ENCODE data around the gene PLEKHM2.
"Not testable (repeated sequence)": the region's sequence is repeated elsewhere in the genome, so short reads cannot be mapped to it uniquely, and the experiment has no call there.

PLEKHM2 gene

DNA sequence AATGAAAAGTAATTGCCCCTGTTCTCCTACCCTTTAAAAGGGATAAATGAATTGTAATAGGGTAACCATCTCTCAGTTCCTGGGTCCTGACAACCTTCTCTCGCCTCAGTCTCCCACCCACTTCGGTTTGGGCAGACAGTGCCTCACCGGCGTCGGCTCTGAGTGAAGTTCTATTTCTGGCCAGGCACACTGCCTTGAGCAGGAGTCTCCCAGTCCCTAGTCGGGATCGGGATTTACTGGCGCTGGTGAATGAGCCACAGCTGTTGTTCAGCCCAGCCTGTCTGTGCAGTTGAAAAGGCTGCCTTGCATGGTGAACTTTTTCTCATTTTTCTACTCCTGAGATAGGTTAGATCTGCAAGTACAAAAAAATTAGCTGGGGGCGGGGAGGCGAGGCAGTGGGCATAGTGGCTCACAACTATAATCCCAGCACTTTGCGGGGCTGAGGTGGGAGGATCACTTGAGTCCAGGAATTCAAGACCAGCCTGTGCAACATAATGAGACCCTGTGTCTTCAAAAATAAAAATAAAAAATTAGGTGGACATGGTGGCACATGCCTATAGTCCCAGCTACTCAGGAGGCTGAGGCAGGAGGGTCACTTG is 7.4 kb downstream of the PLEKHM2 start:
- peaks cover 5% of the 10 kb centered on the region for H3K36me3 ChIP-seq (ENCODE audit: control insufficient read depth, insufficient read depth, low read length, severe bottlenecking)
- peaks cover 26% of the 10 kb centered on the region for H3K4me1 ChIP-seq (ENCODE audit: control insufficient read depth, insufficient read depth, low read length)
- no peak for DNase-seq (ENCODE audit: low read depth)
- H3K9me3 ChIP-seq (ENCODE audit: control insufficient read depth, low read length), result no peaks in the 10 kb centered on the region
- H3K4me3 ChIP-seq (ENCODE audit: low read length), result peak overlapping the region; percentile 32
- H3K27me3 ChIP-seq (replicated peaks; ENCODE audit: control insufficient read depth, insufficient read depth, low read length), result no peaks in the 10 kb centered on the region
- peak overlapping the region; percentile 37 for H3K9ac ChIP-seq (ENCODE audit: low read length)

DNA sequence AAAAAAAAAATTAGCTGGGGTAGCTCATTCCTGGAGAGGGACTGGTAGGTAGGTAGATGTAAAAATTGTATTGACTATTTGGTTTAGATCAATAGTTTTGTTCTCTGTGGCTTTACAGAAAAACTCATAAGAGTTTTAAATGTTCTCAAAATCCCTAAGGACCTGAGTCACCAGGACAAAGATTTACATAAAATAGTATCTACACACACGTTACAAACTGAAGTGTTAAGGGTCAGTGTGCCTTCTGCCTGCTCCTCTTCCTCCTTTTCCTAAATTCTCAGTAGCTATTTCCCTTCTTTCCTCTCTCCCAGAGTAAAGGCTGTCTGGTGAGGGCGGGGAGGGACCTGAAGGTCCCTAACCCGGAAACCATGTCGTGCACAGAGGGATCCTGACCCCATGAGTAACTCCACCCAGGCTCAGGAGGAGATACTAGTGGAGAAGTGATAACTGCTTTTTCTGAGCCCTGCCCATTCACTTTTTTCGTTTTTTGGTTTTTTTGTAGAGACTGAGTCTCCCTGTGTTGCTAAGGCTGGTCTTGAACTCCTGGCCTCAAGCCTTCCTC is 8.1 kb downstream of the PLEKHM2 start:
- peaks cover 26% of the 10 kb centered on the region for H3K4me1 ChIP-seq (ENCODE audit: control insufficient read depth, insufficient read depth, low read length)
- peak overlapping the region; percentile 37 for H3K9ac ChIP-seq (ENCODE audit: low read length)
- H3K9me3 ChIP-seq (ENCODE audit: control insufficient read depth, low read length), result no peaks in the 10 kb centered on the region
- H3K27me3 ChIP-seq (replicated peaks; ENCODE audit: control insufficient read depth, insufficient read depth, low read length), result no peaks in the 10 kb centered on the region
- H3K4me3 ChIP-seq (ENCODE audit: low read length), result peak overlapping the region; percentile 32
- H3K36me3 ChIP-seq (ENCODE audit: control insufficient read depth, insufficient read depth, low read length, severe bottlenecking), result peaks cover 12% of the 10 kb centered on the region
- DNase-seq (ENCODE audit: low read depth), result no peak

DNA sequence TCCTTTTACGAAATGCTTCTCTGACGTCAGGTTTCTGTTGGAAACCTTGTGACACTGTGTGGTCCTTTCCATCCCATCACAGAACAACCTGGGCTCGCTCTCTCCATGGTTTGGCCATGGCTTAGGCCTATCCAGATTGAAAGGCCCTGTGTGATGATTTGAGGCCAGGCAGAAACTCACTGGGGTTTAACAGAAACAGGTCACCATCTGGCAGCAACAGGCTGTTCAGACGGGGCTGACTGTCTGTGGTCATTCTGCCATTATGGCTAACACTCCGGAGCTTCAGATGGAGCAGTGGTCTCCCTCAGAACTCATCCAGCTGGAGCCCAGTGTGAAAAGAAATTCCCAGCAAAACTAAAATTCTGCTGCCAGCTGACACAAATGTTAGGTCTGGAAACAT is 9.3 kb downstream of the PLEKHM2 start:
- Histone ChIP-seq H3K36me3 (ENCODE audit: control insufficient read depth, insufficient read depth, low read length, severe bottlenecking) (peaks cover 15% of the 10 kb centered on the region), H3K4me1 (ENCODE audit: control insufficient read depth, insufficient read depth, low read length) (peaks cover 26% of the 10 kb centered on the region), H3K9ac (ENCODE audit: low read length) (no peak overlapping the region), H3K9me3 (ENCODE audit: control insufficient read depth, low read length) (no peaks in the 10 kb centered on the region), H3K4me3 (ENCODE audit: low read length) (no peak overlapping the region), H3K27me3 (replicated peaks; ENCODE audit: control insufficient read depth, insufficient read depth, low read length) (no peaks in the 10 kb centered on the region)
- DNase-seq (ENCODE audit: low read depth), result no peak

DNA sequence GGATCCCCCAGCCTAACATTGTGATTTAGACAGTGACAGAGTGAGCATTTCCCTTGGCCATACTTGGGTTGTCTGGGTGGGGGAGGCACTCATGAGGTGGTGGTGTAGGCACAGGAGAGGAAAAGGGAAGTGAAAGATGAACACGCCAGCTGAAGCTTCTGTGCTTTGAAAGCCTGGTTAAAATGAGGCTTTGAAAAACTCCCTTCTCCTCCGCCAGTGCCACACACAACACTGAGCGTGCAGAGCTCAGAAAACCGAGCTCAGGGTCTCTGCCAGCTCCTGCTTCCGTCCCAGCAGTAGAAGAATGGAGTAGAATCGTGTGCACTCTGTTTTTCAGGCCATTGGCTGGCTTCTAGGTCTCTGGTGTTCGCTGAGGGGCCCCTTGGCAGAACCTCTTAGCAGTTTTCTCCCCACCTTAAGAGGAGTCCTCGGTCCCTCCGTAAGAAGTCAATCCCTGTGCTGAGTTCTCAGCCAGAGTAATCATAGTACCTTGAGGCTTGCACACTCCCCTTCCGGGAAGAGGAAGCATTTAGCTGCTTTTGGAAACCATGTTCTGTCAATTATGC is 12.9 kb downstream of the PLEKHM2 start:
- H3K4me3 ChIP-seq (ENCODE audit: low read length), result no peak overlapping the region
- H3K9me3 ChIP-seq (ENCODE audit: control insufficient read depth, low read length), result no peaks in the 10 kb centered on the region
- no peak overlapping the region for H3K9ac ChIP-seq (ENCODE audit: low read length)
- peaks cover 19% of the 10 kb centered on the region for H3K4me1 ChIP-seq (ENCODE audit: control insufficient read depth, insufficient read depth, low read length)
- peaks cover 10% of the 10 kb centered on the region for H3K36me3 ChIP-seq (ENCODE audit: control insufficient read depth, insufficient read depth, low read length, severe bottlenecking)
- no peak for DNase-seq (ENCODE audit: low read depth)
- no peaks in the 10 kb centered on the region for H3K27me3 ChIP-seq (replicated peaks; ENCODE audit: control insufficient read depth, insufficient read depth, low read length)

DNA sequence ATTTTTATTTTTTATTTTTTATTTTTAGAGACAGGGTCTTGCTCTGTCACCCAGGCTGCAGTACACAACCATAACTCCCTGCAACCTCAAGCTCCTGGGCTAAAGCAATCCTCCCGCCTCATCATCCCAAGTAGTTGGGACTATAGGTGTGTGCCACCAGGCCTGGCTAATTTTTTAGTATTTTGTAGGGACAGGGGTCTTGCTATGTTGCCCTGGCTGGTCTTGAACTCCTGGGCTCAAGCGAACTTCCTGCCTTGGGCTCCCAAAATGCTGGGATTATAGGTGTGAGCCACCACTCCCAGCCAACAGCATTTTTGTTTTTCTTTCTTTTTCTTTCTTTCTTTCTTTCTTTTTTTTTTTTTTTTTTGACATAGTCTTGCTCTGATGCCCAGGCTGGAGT is 14.1 kb downstream of the PLEKHM2 start:
- no peaks in the 10 kb centered on the region for H3K9me3 ChIP-seq (ENCODE audit: control insufficient read depth, low read length)
- no peak for DNase-seq (ENCODE audit: low read depth)
- H3K4me3 ChIP-seq (ENCODE audit: low read length), result no peak overlapping the region
- peaks cover 22% of the 10 kb centered on the region for H3K4me1 ChIP-seq (ENCODE audit: control insufficient read depth, insufficient read depth, low read length)
- no peaks in the 10 kb centered on the region for H3K27me3 ChIP-seq (replicated peaks; ENCODE audit: control insufficient read depth, insufficient read depth, low read length)
- H3K36me3 ChIP-seq (ENCODE audit: control insufficient read depth, insufficient read depth, low read length, severe bottlenecking), result peaks cover 10% of the 10 kb centered on the region
- no peak overlapping the region for H3K9ac ChIP-seq (ENCODE audit: low read length)

GRCh38 chr1:15699321-15699720 is 15.2 kb downstream of the PLEKHM2 start:
- Histone ChIP-seq H3K4me1 (ENCODE audit: control insufficient read depth, insufficient read depth, low read length) (peaks cover 29% of the 10 kb centered on the region), H3K36me3 (ENCODE audit: control insufficient read depth, insufficient read depth, low read length, severe bottlenecking) (peaks cover 10% of the 10 kb centered on the region)
- not testable (repeated sequence) for H3K9me3 ChIP-seq (ENCODE audit: control insufficient read depth, low read length); DNase-seq (ENCODE audit: low read depth); H3K4me3 ChIP-seq (ENCODE audit: low read length); H3K27me3 ChIP-seq (replicated peaks; ENCODE audit: control insufficient read depth, insufficient read depth, low read length); H3K9ac ChIP-seq (ENCODE audit: low read length)

GRCh38 chr1:15700508-15700907 is 16.4 kb downstream of the PLEKHM2 start:
- Histone ChIP-seq H3K4me1 (ENCODE audit: control insufficient read depth, insufficient read depth, low read length) (peaks cover 41% of the 10 kb centered on the region), H3K4me3 (ENCODE audit: low read length) (no peak overlapping the region), H3K27me3 (replicated peaks; ENCODE audit: control insufficient read depth, insufficient read depth, low read length) (no peaks in the 10 kb centered on the region), H3K9ac (ENCODE audit: low read length) (no peak overlapping the region), H3K36me3 (ENCODE audit: control insufficient read depth, insufficient read depth, low read length, severe bottlenecking) (peaks cover 13% of the 10 kb centered on the region), H3K9me3 (ENCODE audit: control insufficient read depth, low read length) (no peaks in the 10 kb centered on the region)
- DNase-seq (ENCODE audit: low read depth), result no peak

- DNase-seq (ENCODE audit: low read depth), result no peak
- H3K36me3 ChIP-seq (ENCODE audit: control insufficient read depth, insufficient read depth, low read length, severe bottlenecking), result peaks cover 17% of the 10 kb centered on the region
- no peak overlapping the region for H3K4me3 ChIP-seq (ENCODE audit: low read length)
- H3K9me3 ChIP-seq (ENCODE audit: control insufficient read depth, low read length), result no peaks in the 10 kb centered on the region
- H3K27me3 ChIP-seq (replicated peaks; ENCODE audit: control insufficient read depth, insufficient read depth, low read length), result no peaks in the 10 kb centered on the region
- H3K9ac ChIP-seq (ENCODE audit: low read length), result no peak overlapping the region
- peaks cover 49% of the 10 kb centered on the region for H3K4me1 ChIP-seq (ENCODE audit: control insufficient read depth, insufficient read depth, low read length)
Observed at GRCh38 chr1:15701784-15702183, 17.7 kb downstream of the PLEKHM2 start.

DNA sequence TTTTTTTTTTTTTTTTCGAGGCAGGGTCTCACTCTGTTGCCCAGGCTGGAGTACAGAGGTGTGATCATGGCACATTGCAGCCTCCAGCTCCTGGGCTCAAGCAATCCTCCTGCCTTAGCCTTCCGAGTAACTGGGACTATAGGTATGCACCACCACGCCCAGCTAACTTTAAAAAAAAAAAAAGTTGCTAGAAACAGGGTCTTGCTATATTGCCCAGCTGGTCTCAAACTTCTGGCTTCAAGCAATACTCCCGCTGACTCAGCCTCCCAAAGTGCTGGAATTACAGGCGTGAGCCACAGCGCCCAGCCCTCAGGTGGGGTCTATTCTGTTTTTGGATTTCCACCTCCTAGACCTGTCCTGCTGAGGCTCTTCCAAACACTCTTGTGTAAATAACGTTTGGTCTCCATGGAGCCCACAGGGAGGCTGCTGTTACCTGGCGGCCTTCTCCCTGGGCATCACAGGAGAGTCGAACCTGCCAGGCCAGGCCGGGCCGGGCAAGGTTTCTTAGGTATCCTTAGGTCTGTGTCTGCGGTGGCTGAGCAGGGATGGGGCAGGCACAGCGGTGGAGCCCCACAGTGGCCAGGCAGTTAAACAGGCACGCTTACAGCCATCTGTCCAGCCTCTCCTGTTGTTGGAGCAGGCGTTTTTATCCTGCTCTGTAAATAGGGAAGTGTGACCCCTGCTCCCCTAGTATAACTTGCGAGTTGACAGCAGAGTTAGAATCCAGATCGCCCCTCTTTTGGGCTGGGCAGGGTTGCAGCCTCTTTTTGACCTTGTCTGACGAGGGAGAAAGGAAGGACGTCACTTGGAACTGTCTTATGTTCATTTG is 18.8 kb downstream of the PLEKHM2 start:
- H3K9me3 ChIP-seq (ENCODE audit: control insufficient read depth, low read length), result no peaks in the 10 kb centered on the region
- H3K9ac ChIP-seq (ENCODE audit: low read length), result peak overlapping the region; percentile 91
- no peaks in the 10 kb centered on the region for H3K27me3 ChIP-seq (replicated peaks; ENCODE audit: control insufficient read depth, insufficient read depth, low read length)
- H3K4me3 ChIP-seq (ENCODE audit: low read length), result peak overlapping the region; percentile 44
- H3K36me3 ChIP-seq (ENCODE audit: control insufficient read depth, insufficient read depth, low read length, severe bottlenecking), result peaks cover 9% of the 10 kb centered on the region
- DNase-seq (ENCODE audit: low read depth), result no peak
- H3K4me1 ChIP-seq (ENCODE audit: control insufficient read depth, insufficient read depth, low read length), result peaks cover 59% of the 10 kb centered on the region

GRCh38 chr1:15703562-15703961 is 19.4 kb downstream of the PLEKHM2 start:
- no peaks in the 10 kb centered on the region for H3K27me3 ChIP-seq (replicated peaks; ENCODE audit: control insufficient read depth, insufficient read depth, low read length)
- peak overlapping the region; percentile 91 for H3K9ac ChIP-seq (ENCODE audit: low read length)
- H3K4me3 ChIP-seq (ENCODE audit: low read length), result peak overlapping the region; percentile 53
- peak; percentile 94 for DNase-seq (ENCODE audit: low read depth)
- no peaks in the 10 kb centered on the region for H3K9me3 ChIP-seq (ENCODE audit: control insufficient read depth, low read length)
- peaks cover 9% of the 10 kb centered on the region for H3K36me3 ChIP-seq (ENCODE audit: control insufficient read depth, insufficient read depth, low read length, severe bottlenecking)
- H3K4me1 ChIP-seq (ENCODE audit: control insufficient read depth, insufficient read depth, low read length), result peaks cover 59% of the 10 kb centered on the region

DNA sequence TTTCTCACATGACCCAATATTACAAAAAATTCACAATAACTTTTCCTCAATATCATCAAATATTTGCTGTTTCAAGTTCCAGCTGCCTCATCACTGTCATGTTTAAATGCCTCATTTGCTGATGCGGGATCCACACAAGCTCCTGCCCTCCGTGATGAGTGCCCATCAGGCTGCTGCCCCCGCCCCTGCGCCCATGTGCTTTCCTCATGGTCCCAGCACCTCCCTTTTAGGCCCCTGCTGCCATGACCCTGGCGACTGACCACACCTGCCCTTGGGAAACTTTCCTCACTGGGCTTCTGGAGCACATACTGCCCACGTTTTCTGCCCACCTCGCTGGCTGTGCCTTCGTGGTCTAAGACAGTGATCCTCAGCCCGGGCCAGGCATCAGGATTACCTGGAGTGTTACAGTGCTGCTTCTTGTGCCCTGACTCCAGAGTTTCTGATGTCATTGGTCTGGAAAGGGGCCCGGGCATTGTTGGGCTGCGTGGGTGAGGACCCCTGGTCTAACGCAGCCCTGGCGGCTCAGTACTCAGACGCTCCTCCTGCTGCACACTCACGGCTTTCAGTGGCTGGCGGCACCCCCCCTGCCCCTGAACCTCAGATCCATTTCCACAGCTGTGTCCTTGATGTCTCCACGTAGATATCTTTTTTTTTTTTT is 20.5 kb downstream of the PLEKHM2 start:
- peak; percentile 12 for DNase-seq (ENCODE audit: low read depth)
- H3K36me3 ChIP-seq (ENCODE audit: control insufficient read depth, insufficient read depth, low read length, severe bottlenecking), result peaks cover 9% of the 10 kb centered on the region

More for the DNA sequence above, 20.5 kb downstream of the PLEKHM2 start:
- peak overlapping the region; percentile 91 for H3K9ac ChIP-seq (ENCODE audit: low read length)
- H3K27me3 ChIP-seq (replicated peaks; ENCODE audit: control insufficient read depth, insufficient read depth, low read length), result no peaks in the 10 kb centered on the region
- no peaks in the 10 kb centered on the region for H3K9me3 ChIP-seq (ENCODE audit: control insufficient read depth, low read length)
- peak overlapping the region; percentile 53 for H3K4me3 ChIP-seq (ENCODE audit: low read length)
- H3K4me1 ChIP-seq (ENCODE audit: control insufficient read depth, insufficient read depth, low read length), result peaks cover 59% of the 10 kb centered on the region
